Stimulated activated CD4-positive, alpha-beta T cell treated with anti-CD3 and anti-CD28 coated beads, TNF-alpha, amount 100 ng/mL, for 4 hours (primary cell): ENCODE measurements around the gene TNKS1BP1.
A peak's percentile ranks its signal among the peaks of the same experiment; 100 is the strongest.
"Not testable (repeated sequence)": the region's sequence is repeated elsewhere in the genome, so short reads cannot be mapped to it uniquely, and the experiment has no call there.

Experiments
- DNase-seq, 3 experiments: peaks; one replicate each; pipeline ENCODE4 v3.0.0-alpha.2; 2020; ENCODE audit warnings: low read depth in 3 of 3

The TNKS1BP1 gene

GRCh38 chr11:57288771-57289579 is 35.8 kb downstream of the TNKS1BP1 start:
- DNase-seq = no peak

DNA sequence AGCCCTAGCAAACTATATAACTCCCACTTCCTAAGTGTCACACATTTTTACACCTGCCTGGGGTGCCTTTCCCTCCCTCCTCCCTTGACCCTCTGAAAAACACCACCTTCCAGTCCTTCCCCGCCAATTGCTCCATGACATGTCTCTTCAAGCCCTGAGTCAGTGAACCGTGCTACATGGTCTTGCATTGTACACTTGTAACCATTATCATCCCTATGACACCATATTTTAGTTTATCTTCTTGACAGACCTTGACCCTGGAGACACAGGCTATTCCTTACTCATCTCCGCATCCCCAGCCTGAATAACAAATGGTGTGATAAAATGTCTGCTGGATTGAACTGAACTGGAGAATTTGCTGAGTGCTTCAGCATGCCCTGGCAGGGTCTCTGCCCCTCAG is 36.9 kb downstream of the TNKS1BP1 start:
- DNase-seq = no peak

DNA sequence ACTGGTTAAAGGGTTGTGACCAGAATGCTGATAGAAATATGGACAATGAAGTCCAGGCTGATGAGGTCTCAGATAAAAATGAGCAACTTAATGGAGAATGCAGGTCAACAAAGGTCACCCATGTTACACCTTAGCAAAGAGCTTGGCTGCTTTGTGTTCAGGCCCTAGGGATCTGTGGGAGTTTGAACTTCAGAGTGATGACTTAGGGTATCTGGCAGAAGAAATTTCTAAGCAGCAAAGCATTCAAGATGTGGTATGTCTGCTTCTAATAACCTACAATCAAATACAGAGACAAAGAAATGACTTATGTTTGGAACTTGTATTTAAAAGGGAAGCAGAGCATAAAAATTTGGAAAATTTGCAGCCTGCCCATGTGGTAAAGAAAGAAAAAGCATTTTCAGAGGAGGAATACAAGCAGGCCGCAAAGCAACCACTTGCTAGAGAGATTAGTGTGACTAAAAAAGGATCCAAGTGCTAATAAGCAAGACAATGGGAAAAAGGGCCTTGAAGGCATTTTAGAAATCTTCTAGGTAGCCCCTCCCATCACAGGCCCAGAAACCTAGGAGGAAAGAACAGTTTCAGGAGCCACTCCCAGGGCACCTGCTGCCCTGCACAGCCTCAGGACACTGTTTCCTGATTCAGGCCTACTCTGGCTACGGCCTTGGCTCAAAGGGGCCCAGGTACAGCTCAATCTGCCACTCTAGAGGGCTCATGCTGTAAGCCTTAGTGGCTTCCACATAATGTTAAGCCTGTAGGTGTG is 41.3 kb downstream of the TNKS1BP1 start:
- no peak for DNase-seq

DNA sequence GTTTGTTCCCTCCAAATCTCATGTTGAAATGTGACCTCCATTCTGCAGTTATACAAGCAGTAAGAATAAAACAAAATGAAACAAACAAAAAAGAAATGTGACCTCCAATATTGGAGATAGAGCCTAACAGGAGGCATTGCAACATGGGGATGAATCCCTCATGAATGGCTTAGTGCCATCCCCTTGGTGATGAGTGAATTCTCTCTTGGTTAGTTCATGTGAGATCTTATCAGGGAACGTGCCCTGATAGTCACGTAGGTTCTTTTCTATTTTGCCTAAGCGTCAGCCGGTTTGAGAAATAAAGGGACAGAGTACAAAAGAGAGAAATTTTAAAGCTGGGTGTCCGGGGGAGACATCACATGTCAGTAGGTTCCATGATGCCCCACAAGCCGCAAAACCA is 43.2 kb downstream of the TNKS1BP1 start:
- DNase-seq = not testable (repeated sequence)

DNA sequence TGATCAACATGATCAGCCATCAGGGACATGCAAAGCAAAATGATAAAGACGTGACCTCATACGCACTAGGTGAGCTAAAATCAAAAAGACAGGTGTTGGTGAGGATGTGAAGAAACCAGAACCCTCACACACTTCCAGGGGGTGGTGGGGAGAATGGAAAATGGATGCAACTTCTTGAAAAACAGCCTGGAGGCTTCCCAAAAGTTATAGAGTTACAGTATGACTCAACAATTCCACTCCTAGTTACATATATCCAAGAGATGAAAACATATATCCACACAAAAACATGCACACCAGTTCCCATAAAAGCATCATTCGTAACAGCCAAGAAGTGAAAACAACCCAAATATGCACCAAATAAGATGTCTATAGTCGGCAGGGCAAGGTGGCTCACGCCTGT is 45.6 kb downstream of the TNKS1BP1 start:
- no peak for DNase-seq

DNA sequence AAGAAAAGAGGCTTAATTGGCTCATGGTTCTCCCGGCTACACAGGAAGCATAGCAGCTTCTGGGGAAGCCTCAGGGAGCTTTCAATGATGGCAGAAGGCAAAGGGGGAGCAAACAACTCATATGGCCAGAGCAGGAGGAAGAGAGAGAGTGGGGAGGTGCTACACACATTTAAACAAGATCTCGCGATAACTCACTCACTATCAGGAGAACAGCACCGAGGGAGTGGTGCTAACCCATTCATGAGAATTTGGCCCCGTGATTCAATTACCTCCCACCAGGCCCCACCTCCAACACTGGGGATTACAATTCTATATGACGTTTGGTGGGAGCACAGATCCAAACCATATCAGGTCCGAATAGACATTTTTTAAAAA is 46.0 kb downstream of the TNKS1BP1 start:
- no peak for DNase-seq

GRCh38 chr11:57277845-57278720 is 46.7 kb downstream of the TNKS1BP1 start:
- peak in 2 of 3 experiments; percentile 4 to 13 for DNase-seq

DNA sequence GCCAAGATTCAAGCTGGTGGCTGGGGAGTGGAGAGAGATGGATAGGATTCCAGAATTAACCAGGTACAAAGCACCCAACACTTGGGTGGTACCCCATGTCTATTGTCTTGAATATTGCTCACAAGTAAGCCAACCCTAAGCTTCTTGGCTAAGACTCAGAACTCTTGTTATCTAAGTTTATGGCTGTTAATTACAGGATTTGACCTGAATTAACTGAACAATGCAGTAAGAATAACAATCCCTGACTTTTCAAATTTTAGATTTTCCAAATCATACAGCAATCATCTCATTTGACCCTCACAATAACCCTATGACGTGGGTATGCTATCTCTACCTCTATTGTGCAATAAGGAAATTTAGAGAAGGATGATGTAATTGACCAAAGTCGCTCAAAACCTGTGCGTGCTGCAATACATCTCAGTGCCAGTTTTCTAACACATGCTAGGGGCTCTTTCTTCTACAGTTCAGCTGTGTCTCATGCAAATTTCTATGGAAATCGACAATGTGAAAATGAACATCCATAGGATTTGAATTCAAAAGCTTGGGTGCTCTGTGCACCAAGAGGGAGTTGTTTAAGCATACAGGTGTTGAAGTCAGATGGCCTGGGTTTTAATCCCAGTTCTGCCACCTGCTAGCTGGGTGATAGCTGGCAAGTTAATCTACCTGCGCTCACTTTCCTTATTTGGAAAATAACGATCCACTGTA is 47.6 kb downstream of the TNKS1BP1 start:
- DNase-seq = no peak

DNA sequence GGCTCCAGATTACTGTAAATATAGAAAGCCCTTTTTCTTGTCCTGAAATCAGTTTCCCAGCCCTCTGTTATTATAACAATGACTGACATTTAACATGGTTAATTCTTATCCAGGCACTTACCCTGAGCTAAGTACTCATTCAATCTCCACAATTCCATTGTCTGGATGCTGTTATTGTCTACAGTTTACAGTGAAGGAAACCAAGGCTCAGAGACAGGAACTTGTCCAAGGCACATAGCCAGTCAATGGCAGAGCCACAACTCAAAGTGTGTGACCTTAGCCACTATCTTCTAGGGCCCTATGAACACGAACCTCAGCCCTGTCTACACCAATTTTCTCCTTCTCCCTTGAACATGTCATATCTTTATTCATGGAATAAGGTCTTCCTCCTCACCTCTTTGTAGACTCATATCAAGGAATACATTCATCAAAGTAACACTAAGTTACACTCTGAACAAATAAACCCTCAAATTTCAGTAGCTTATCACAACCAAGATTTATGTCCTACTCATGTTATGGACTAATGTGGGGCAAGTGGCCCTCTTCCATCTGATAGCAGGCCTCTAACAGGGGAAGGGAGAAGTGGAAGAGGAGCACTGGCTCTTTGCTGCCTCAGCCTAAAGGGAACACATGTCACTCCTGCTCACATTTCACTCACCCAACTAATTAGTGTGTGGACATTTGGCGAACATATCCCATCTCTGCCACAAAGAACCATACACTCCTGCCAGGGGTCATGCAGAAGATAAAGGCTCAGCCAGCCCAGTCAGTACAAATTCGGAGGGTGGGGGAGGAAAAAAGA is 48.4 kb downstream of the TNKS1BP1 start:
- no peak for DNase-seq

DNA sequence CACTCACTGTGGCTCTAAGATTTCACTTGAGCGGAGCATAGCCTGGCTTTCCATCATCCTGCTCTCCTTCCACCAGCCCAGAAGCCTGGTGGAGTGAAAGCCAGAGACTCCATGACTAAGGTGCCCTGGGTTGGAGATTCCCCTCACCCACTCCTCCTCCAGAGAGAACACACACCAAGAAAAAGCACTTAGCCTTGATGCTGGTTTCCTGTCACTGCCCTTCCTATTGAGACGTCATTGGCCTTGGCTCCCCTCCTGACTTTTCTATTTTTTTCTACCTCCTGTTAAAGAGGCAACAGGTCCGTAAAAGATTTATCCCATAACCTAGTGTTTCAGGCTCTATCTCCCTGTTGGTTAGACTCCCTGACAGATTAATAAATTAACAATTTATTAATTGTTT is 49.2 kb downstream of the TNKS1BP1 start:
- DNase-seq = no peak

- no peak for DNase-seq
These were observed 49.8 kb downstream of the TNKS1BP1 start for GRCh38 chr11:57274904-57275498.

- no peak for DNase-seq
These were observed 51.2 kb downstream of the TNKS1BP1 start for GRCh38 chr11:57273448-57274058.

- DNase-seq = no peak
These were observed 55.2 kb downstream of the TNKS1BP1 start for GRCh38 chr11:57269571-57270021.

DNA sequence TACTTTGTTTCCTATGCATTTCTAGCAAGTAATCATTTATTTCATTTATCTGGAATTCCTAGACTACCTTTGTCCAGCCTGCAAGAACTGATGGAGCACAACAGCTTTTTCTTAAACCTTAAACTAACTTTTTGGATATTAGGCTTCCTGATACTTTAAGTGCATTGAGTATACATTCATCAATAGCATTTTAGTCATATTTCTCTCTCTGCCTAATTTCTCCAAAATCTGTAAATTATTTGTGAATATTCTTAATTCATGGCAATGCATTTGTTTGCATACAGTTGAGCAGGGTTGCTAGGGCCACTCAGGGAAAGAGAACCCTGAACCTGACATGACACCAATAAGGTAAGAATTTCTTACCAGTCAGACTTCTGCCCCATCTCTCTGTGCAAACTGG is 58.6 kb downstream of the TNKS1BP1 start:
- no peak for DNase-seq

DNA sequence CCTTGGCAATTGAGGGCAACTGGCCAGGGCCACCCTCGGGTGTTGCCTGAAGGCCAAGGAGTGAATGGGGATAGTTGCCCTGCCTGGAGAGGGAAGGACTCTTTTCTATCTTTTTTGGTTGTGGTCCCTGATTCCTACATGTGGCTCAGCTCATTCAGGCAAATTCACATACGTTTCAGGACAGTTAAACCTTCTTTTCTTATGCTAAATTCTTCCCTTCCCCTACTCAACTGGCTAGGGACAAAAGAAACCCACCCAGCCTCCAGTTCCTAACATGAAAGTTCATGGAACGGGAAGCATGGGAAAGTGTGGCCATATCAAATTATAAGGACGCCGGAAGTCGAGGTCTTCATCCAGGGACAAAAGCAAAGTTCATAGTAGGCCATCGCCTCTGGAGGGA is 61.4 kb downstream of the TNKS1BP1 start:
- no peak for DNase-seq

- no peak for DNase-seq
These were observed 62.6 kb downstream of the TNKS1BP1 start for GRCh38 chr11:57262157-57262556.

DNA sequence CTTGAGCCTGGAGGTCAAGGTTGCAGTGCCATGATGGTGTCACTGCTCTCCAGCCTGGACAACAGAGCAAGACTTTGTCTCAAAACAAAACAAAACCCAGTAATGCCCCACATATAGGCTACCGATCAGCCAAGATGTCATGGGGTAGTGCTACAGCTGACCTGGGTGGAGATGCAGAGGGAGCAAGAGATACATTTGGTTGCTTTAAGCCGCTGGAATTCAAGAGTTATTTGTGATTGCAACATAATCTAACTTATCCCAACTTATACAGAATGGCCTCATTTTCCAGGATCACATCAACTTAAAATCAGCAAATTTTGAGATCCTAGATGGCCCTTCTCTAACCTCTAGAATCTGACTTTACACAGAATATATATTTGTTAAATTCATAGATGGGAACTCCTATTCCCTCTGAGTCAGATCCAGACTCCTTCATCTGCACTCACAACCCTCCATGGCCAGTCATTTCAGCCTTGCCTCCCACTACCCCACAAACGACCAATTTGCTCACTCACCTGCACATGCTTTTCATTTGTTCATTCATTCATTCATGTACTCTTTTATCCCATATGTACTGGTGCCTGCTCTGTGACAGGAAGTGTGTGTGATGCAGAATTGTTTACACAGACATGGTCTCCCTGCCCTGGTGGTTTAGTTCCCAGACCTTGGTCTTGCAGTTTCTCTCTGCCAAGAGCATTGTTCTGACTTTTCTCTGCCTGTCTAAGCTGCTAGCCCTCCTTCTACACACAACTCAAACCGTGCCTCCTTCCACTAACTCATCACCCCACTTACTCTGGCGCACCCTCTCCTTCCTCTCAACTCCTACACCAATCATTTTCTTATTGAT is 63.6 kb downstream of the TNKS1BP1 start:
- no peak for DNase-seq

DNA sequence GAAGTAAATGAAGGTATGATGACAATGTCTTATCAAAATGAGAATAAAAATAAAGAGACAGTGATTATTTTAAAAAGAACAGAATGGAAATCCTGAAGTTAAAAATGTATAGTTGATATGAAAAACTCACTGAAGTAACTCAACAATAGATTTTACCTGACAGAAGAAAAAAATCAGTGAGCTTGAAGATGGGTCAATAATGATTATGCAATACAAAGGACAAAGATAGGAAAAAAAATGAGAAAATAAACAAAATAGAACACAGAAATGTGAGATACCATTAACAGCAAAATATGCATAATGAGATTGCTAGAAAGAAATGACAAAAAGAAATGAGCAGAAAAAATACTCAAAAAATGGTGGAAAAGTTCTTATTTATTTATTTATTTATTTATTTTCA is 68.6 kb downstream of the TNKS1BP1 start:
- DNase-seq = no peak

- DNase-seq = no peak
These were observed 69.1 kb downstream of the TNKS1BP1 start for GRCh38 chr11:57255618-57256017.
